Activated CD4-positive, CD25-positive, alpha-beta regulatory T cell treated with anti-CD3 and anti-CD28 coated beads, Interleukin-2, amount 50 U/mL, for 72 hours (primary cell): ENCODE results near the gene LIG1.

Experiments
- DNase-seq: peaks from one replicate; pipeline ENCODE4 v3.0.0; 2021

LIG1 gene

GRCh38 chr19:48181505-48181904 is 11.4 kb upstream of the LIG1 start:
- DNase-seq: no peak

- no peak for DNase-seq
Observed at GRCh38 chr19:48176226-48176625, 6.1 kb upstream of the LIG1 start.

GRCh38 chr19:48175578-48175977 is 5.4 kb upstream of the LIG1 start:
- no peak for DNase-seq

- DNase-seq: no peak
Observed at GRCh38 chr19:48174445-48175030, 4.4 kb upstream of the LIG1 start.

- DNase-seq: no peak
Observed at GRCh38 chr19:48171710-48172109, 1.6 kb upstream of the LIG1 start.

GRCh38 chr19:48170817-48171347 is 738 bp upstream of the LIG1 start:
- peak; percentile 38 for DNase-seq

- DNase-seq: peak; percentile 93
Observed at GRCh38 chr19:48169578-48169938, 586 bp downstream of the LIG1 start.

- DNase-seq: no peak
Observed at GRCh38 chr19:48168689-48169088, 1.5 kb downstream of the LIG1 start.

- DNase-seq: no peak
Observed at GRCh38 chr19:48158210-48158790, 11.8 kb downstream of the LIG1 start.

- DNase-seq: no peak
Observed at GRCh38 chr19:48154003-48154402, 16.1 kb downstream of the LIG1 start.

- peak; percentile 72 for DNase-seq
Observed at GRCh38 chr19:48152551-48152950, 17.6 kb downstream of the LIG1 start.

GRCh38 chr19:48149430-48149829 is 20.7 kb downstream of the LIG1 start:
- no peak for DNase-seq

- no peak for DNase-seq
Observed at GRCh38 chr19:48148576-48148975, 21.6 kb downstream of the LIG1 start.

GRCh38 chr19:48147597-48148175 is 22.5 kb downstream of the LIG1 start:
- no peak for DNase-seq

GRCh38 chr19:48139053-48139452 is 31.1 kb downstream of the LIG1 start:
- no peak for DNase-seq

GRCh38 chr19:48137411-48137810 is 32.7 kb downstream of the LIG1 start:
- no peak for DNase-seq

- DNase-seq: no peak
Observed at GRCh38 chr19:48136547-48136946, 33.6 kb downstream of the LIG1 start.

- no peak for DNase-seq
Observed at GRCh38 chr19:48135411-48135810, 34.7 kb downstream of the LIG1 start.

GRCh38 chr19:48133094-48133493 is 37.0 kb downstream of the LIG1 start:
- no peak for DNase-seq

GRCh38 chr19:48127561-48127960 is 42.6 kb downstream of the LIG1 start:
- DNase-seq: no peak

- DNase-seq: peak; percentile 57
Observed at GRCh38 chr19:48123907-48124651, 46.1 kb downstream of the LIG1 start.

GRCh38 chr19:48122421-48122820 is 47.7 kb downstream of the LIG1 start:
- DNase-seq: no peak

- no peak for DNase-seq
Observed at GRCh38 chr19:48121909-48122371, 48.2 kb downstream of the LIG1 start.

GRCh38 chr19:48121066-48121465 is 49.1 kb downstream of the LIG1 start:
- DNase-seq: no peak
